Measurements from ENCODE around the gene MIGA2.

The MIGA2 gene

GRCh38 chr9:129068990-129069861, 32.8 kb downstream of the MIGA2 start:
- DNase-seq: peak; percentile 18
- H2BK120ac ChIP-seq (ENCODE audit: low read depth, low read length): no peak overlapping the region
- no CpG with 5 or more reads among the region's 31 CpGs for WGBS (ENCODE audit: extremely low coverage, insufficient coverage, low lambda C conversion rate)
- H3K79me1 ChIP-seq (ENCODE audit: low read length): no peaks in the 10 kb centered on the region
- H3K4me2 ChIP-seq (ENCODE audit: low read length): no peak overlapping the region
- H3K4ac ChIP-seq (ENCODE audit: low read depth, low read length): no peak overlapping the region
- H3K56ac ChIP-seq (ENCODE audit: low read length): no peak overlapping the region
- peaks cover 7% of the 10 kb centered on the region for H3K4me1 ChIP-seq (ENCODE audit: control insufficient read depth, low read depth, low read length)
- H3K23ac ChIP-seq (ENCODE audit: low read length): no peak overlapping the region
- H4K8ac ChIP-seq (ENCODE audit: low read depth, low read length): no peak overlapping the region
- no peak overlapping the region for H2AK5ac ChIP-seq (ENCODE audit: low read length)
- no peak overlapping the region for H3K9ac ChIP-seq (ENCODE audit: low read length)
- H3K36me3 ChIP-seq (ENCODE audit: control insufficient read depth, insufficient read depth, low read length): no peaks in the 10 kb centered on the region
- H3K27me3 ChIP-seq (ENCODE audit: insufficient read depth, low read length, poor library complexity): no peaks in the 10 kb centered on the region
- no peak overlapping the region for H3K18ac ChIP-seq (ENCODE audit: low read length)
- H4K5ac ChIP-seq (ENCODE audit: low read length): no peak overlapping the region
- no peaks in the 10 kb centered on the region for H3K79me2 ChIP-seq (ENCODE audit: control insufficient read depth, insufficient read depth, low read length)
- no peak overlapping the region for H3K27ac ChIP-seq (ENCODE audit: low read depth, low read length)
- H2BK5ac ChIP-seq (ENCODE audit: low read length): no peak overlapping the region
- no peak overlapping the region for H3K4me3 ChIP-seq (ENCODE audit: low read length)
- no peak overlapping the region for H2BK15ac ChIP-seq (replicated peaks; ENCODE audit: low read depth)

GRCh38 chr9:129069862-129070641, 33.6 kb downstream of the MIGA2 start:
- Histone ChIP-seq H2AK5ac (ENCODE audit: low read length) (no peak overlapping the region), H3K36me3 (ENCODE audit: control insufficient read depth, insufficient read depth, low read length) (no peaks in the 10 kb centered on the region), H3K79me2 (ENCODE audit: control insufficient read depth, insufficient read depth, low read length) (no peaks in the 10 kb centered on the region), H3K23ac (ENCODE audit: low read length) (no peak overlapping the region), H2BK5ac (ENCODE audit: low read length) (no peak overlapping the region), H3K4me1 (ENCODE audit: control insufficient read depth, low read depth, low read length) (peaks cover 7% of the 10 kb centered on the region), H4K5ac (ENCODE audit: low read length) (no peak overlapping the region), H3K18ac (ENCODE audit: low read length) (no peak overlapping the region), H2BK15ac (replicated peaks; ENCODE audit: low read depth) (no peak overlapping the region), H3K27me3 (ENCODE audit: insufficient read depth, low read length, poor library complexity) (no peaks in the 10 kb centered on the region), H2BK120ac (ENCODE audit: low read depth, low read length) (no peak overlapping the region), H3K4me3 (ENCODE audit: low read length) (no peak overlapping the region), H3K9ac (ENCODE audit: low read length) (no peak overlapping the region), H3K4me2 (ENCODE audit: low read length) (no peak overlapping the region), H3K79me1 (ENCODE audit: low read length) (no peaks in the 10 kb centered on the region), H3K4ac (ENCODE audit: low read depth, low read length) (no peak overlapping the region), H3K27ac (ENCODE audit: low read depth, low read length) (no peak overlapping the region), H4K8ac (ENCODE audit: low read depth, low read length) (no peak overlapping the region), H3K56ac (ENCODE audit: low read length) (no peak overlapping the region)
- DNase-seq: no peak
- WGBS (ENCODE audit: extremely low coverage, insufficient coverage, low lambda C conversion rate): no CpG with 5 or more reads among the region's 26 CpGs

GRCh38 chr9:129070696-129071525, 34.5 kb downstream of the MIGA2 start:
- no peaks in the 10 kb centered on the region for H3K79me1 ChIP-seq (ENCODE audit: low read length)
- no peak for DNase-seq
- H2BK120ac ChIP-seq (ENCODE audit: low read depth, low read length): no peak overlapping the region
- H3K27me3 ChIP-seq (ENCODE audit: insufficient read depth, low read length, poor library complexity): no peaks in the 10 kb centered on the region
- no peak overlapping the region for H3K9ac ChIP-seq (ENCODE audit: low read length)
- no peak overlapping the region for H3K18ac ChIP-seq (ENCODE audit: low read length)
- no peaks in the 10 kb centered on the region for H3K79me2 ChIP-seq (ENCODE audit: control insufficient read depth, insufficient read depth, low read length)
- H3K4me3 ChIP-seq (ENCODE audit: low read length): no peak overlapping the region
- H3K27ac ChIP-seq (ENCODE audit: low read depth, low read length): no peak overlapping the region
- no peak overlapping the region for H3K4ac ChIP-seq (ENCODE audit: low read depth, low read length)
- no peak overlapping the region for H4K8ac ChIP-seq (ENCODE audit: low read depth, low read length)
- H3K56ac ChIP-seq (ENCODE audit: low read length): peak overlapping the region; percentile 49
- no CpG with 5 or more reads among the region's 21 CpGs for WGBS (ENCODE audit: extremely low coverage, insufficient coverage, low lambda C conversion rate)
- H4K5ac ChIP-seq (ENCODE audit: low read length): no peak overlapping the region
- no peak overlapping the region for H3K23ac ChIP-seq (ENCODE audit: low read length)
- H2AK5ac ChIP-seq (ENCODE audit: low read length): no peak overlapping the region
- no peak overlapping the region for H2BK5ac ChIP-seq (ENCODE audit: low read length)
- H2BK15ac ChIP-seq (replicated peaks; ENCODE audit: low read depth): no peak overlapping the region
- no peak overlapping the region for H3K4me2 ChIP-seq (ENCODE audit: low read length)
- no peaks in the 10 kb centered on the region for H3K36me3 ChIP-seq (ENCODE audit: control insufficient read depth, insufficient read depth, low read length)
- peaks cover 7% of the 10 kb centered on the region for H3K4me1 ChIP-seq (ENCODE audit: control insufficient read depth, low read depth, low read length)

GRCh38 chr9:129071526-129072126, 35.2 kb downstream of the MIGA2 start:
- no peak overlapping the region for H3K4me3 ChIP-seq (ENCODE audit: low read length)
- no peak overlapping the region for H3K27ac ChIP-seq (ENCODE audit: low read depth, low read length)
- no peak overlapping the region for H3K4ac ChIP-seq (ENCODE audit: low read depth, low read length)
- H3K27me3 ChIP-seq (ENCODE audit: insufficient read depth, low read length, poor library complexity): no peaks in the 10 kb centered on the region
- H2BK5ac ChIP-seq (ENCODE audit: low read length): no peak overlapping the region
- no peak overlapping the region for H2AK5ac ChIP-seq (ENCODE audit: low read length)
- H2BK15ac ChIP-seq (replicated peaks; ENCODE audit: low read depth): no peak overlapping the region
- peak overlapping the region; percentile 13 for H3K4me2 ChIP-seq (ENCODE audit: low read length)
- H3K36me3 ChIP-seq (ENCODE audit: control insufficient read depth, insufficient read depth, low read length): no peaks in the 10 kb centered on the region
- no CpG with 5 or more reads among the region's 10 CpGs for WGBS (ENCODE audit: extremely low coverage, insufficient coverage, low lambda C conversion rate)
- no peaks in the 10 kb centered on the region for H3K79me2 ChIP-seq (ENCODE audit: control insufficient read depth, insufficient read depth, low read length)
- H3K9ac ChIP-seq (ENCODE audit: low read length): no peak overlapping the region
- H3K79me1 ChIP-seq (ENCODE audit: low read length): no peaks in the 10 kb centered on the region
- H4K8ac ChIP-seq (ENCODE audit: low read depth, low read length): no peak overlapping the region
- peaks cover 7% of the 10 kb centered on the region for H3K4me1 ChIP-seq (ENCODE audit: control insufficient read depth, low read depth, low read length)
- H3K18ac ChIP-seq (ENCODE audit: low read length): no peak overlapping the region
- H4K5ac ChIP-seq (ENCODE audit: low read length): no peak overlapping the region
- peak; percentile 83 for DNase-seq
- no peak overlapping the region for H2BK120ac ChIP-seq (ENCODE audit: low read depth, low read length)
- H3K23ac ChIP-seq (ENCODE audit: low read length): no peak overlapping the region
- peak overlapping the region; percentile 49 for H3K56ac ChIP-seq (ENCODE audit: low read length)

- H3K27ac ChIP-seq (ENCODE audit: low read depth, low read length): no peak overlapping the region
- H3K4me2 ChIP-seq (ENCODE audit: low read length): no peak overlapping the region
- H3K79me2 ChIP-seq (ENCODE audit: control insufficient read depth, insufficient read depth, low read length): no peaks in the 10 kb centered on the region
- H3K79me1 ChIP-seq (ENCODE audit: low read length): no peaks in the 10 kb centered on the region
- DNase-seq: no peak
- H4K8ac ChIP-seq (ENCODE audit: low read depth, low read length): no peak overlapping the region
- no peak overlapping the region for H3K56ac ChIP-seq (ENCODE audit: low read length)
- H3K4me3 ChIP-seq (ENCODE audit: low read length): no peak overlapping the region
- no peak overlapping the region for H3K9ac ChIP-seq (ENCODE audit: low read length)
- no peak overlapping the region for H3K23ac ChIP-seq (ENCODE audit: low read length)
- H2BK15ac ChIP-seq (replicated peaks; ENCODE audit: low read depth): no peak overlapping the region
- H2AK5ac ChIP-seq (ENCODE audit: low read length): no peak overlapping the region
- no peaks in the 10 kb centered on the region for H3K27me3 ChIP-seq (ENCODE audit: insufficient read depth, low read length, poor library complexity)
- no CpG with 5 or more reads among the region's 9 CpGs for WGBS (ENCODE audit: extremely low coverage, insufficient coverage, low lambda C conversion rate)
- H4K5ac ChIP-seq (ENCODE audit: low read length): no peak overlapping the region
- H3K18ac ChIP-seq (ENCODE audit: low read length): no peak overlapping the region
- H2BK5ac ChIP-seq (ENCODE audit: low read length): no peak overlapping the region
- H2BK120ac ChIP-seq (ENCODE audit: low read depth, low read length): no peak overlapping the region
- peaks cover 7% of the 10 kb centered on the region for H3K4me1 ChIP-seq (ENCODE audit: control insufficient read depth, low read depth, low read length)
- H3K4ac ChIP-seq (ENCODE audit: low read depth, low read length): no peak overlapping the region
- no peaks in the 10 kb centered on the region for H3K36me3 ChIP-seq (ENCODE audit: control insufficient read depth, insufficient read depth, low read length)
These were observed 35.7 kb downstream of the MIGA2 start for GRCh38 chr9:129072171-129072570.

Data from mesendoderm (in vitro differentiated cells).